ENCODE measurements around the gene PDIK1L. TPM values are rescaled to one million over a fixed set of nuclear protein-coding genes. Genes with fewer than 3 reads are reported as not detected.
A peak's percentile ranks its signal among the peaks of the same experiment; 100 is the strongest.

The PDIK1L gene
- total RNA-seq, 1 experiment from 2014 or later: 7.6 TPM

- no peak for TF ChIP-seq CTCF (conservative IDR thresholded peaks at IDR 0.05)
- no peak for TF ChIP-seq EZH2 (IDR thresholded peaks at IDR 0.05; ENCODE audit: low read depth)
- Histone ChIP-seq H3K9me3 (ENCODE audit: insufficient read depth, low read depth) (no peaks in the 10 kb centered on the region), H3K4me1 (replicated peaks; ENCODE audit: insufficient read depth) (peaks cover 62% of the 10 kb centered on the region), H4K20me1 (ENCODE audit: insufficient read depth) (no peaks in the 10 kb centered on the region), H3K4me3 (peak overlapping the region; percentile 32; the same call in 1 of the 2 replicates), H3F3A (ENCODE audit: insufficient read depth, low read depth) (peaks cover 49% of the 10 kb centered on the region), H3K27ac (peak overlapping the region; percentile 95), H3K79me2 (ENCODE audit: low read depth) (peaks cover 25% of the 10 kb centered on the region), H3K36me3 (ENCODE audit: low read depth) (peaks cover 16% of the 10 kb centered on the region), H2AFZ (no peak overlapping the region), H3K4me2 (peak overlapping the region; percentile 74), H3K9me2 (ENCODE audit: insufficient read depth) (no peaks in the 10 kb centered on the region), H3K27me3 (ENCODE audit: insufficient read depth, low read depth) (no peaks in the 10 kb centered on the region)
- intact Hi-C loops (cut with micrococcal nuclease; ENCODE audit: unreplicated experiment): loop anchor here (1.0 kb wide), 1 partner anchor 15 kb away; the partner anchor contains the start of gene PDIK1L
- BruUV-seq (replicated peaks): TSS peak; percentile 62
- CTCF ChIA-PET: interaction anchor here (0.6 to 1.6 kb wide), 5 partner anchors 13 to 251 kb away, joined by 3 to 5 read pairs (median 4); no protein-coding TSS in a partner anchor
- POLR2A ChIA-PET (ENCODE audit: unreplicated experiment): interaction anchor here (0.5 to 0.7 kb wide), 11 partner anchors 13 to 893 kb away, joined by 3 to 9 read pairs (median 4); partner anchors contain the start of gene CRYBG2
- peak; percentile 67 to 97 for DNase-seq
Measured at GRCh38 chr1:26126321-26127084, 14.9 kb downstream of the PDIK1L start.

DNA sequence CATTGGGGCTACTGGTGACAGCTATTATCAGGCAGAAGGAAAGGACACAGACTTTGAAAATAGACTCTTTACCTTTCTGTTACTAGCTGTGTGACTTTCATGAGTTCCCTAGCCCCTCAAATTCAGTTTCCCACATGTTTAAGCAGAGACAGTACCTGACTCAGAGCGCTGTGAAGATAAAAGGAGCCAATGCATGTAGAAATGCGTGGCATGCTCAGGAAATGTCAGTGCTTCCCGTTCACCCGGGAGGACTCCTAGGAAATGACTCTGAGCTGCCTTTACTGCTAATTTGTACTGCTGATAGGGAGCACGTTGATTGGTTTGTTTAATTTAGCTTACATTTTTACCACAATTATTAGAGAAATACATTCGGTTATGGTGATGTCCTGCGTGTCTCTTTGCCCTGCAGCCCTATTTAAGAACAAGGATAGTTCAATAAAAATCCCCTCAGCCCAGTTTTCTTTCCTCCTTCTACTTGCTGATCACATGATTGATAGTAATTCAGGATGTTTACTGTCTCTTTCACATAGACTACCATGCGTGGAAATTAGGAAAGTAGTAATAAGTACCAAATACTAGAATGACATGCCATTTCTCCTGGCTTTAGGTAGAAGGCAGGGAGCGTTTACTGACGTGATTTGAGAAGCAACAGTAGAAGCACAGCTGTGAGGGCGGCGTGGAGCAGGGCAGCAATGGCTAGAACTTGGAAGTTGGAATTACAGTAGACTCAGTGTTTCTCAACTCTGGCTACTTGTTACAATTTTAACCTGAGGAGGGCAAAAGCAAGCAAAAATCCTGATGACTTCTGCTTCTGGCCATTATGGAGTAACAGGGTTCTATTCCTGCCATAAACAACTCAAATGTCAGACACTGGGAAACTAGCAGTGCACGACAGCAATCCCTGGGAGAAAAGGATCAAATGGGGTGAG is 15.9 kb downstream of the PDIK1L start:
- DNase-seq: no peak
- no TSS peak for BruUV-seq (replicated peaks)
- H3K27ac ChIP-seq: peak overlapping the region; percentile 95
- H3K4me3 ChIP-seq: no peak overlapping the region
- H3K4me1 ChIP-seq (replicated peaks; ENCODE audit: insufficient read depth): peaks cover 52% of the 10 kb centered on the region
- CTCF ChIA-PET: interaction anchor here (0.6 to 1.5 kb wide), 6 partner anchors 14 to 250 kb away, joined by 3 to 7 read pairs (median 4); no protein-coding TSS in a partner anchor
- H3K27me3 ChIP-seq (ENCODE audit: insufficient read depth, low read depth): no peaks in the 10 kb centered on the region
- peaks cover 9% of the 10 kb centered on the region for H3K36me3 ChIP-seq (ENCODE audit: low read depth)
- no peaks in the 10 kb centered on the region for H4K20me1 ChIP-seq (ENCODE audit: insufficient read depth)
- H3F3A ChIP-seq (ENCODE audit: insufficient read depth, low read depth): peaks cover 39% of the 10 kb centered on the region
- POLR2A ChIA-PET (ENCODE audit: unreplicated experiment): interaction anchor here (0.6 kb wide), 2 partner anchors 14 to 264 kb away, joined by 3 to 6 read pairs; no protein-coding TSS in a partner anchor
- no peaks in the 10 kb centered on the region for H3K9me3 ChIP-seq (ENCODE audit: insufficient read depth, low read depth)
- intact Hi-C loops (cut with micrococcal nuclease; ENCODE audit: unreplicated experiment): no loop called here
- H2AFZ ChIP-seq: no peak overlapping the region
- H3K79me2 ChIP-seq (ENCODE audit: low read depth): peaks cover 21% of the 10 kb centered on the region
- peak overlapping the region; percentile 52 for H3K4me2 ChIP-seq
- TF ChIP-seq CTCF (conservative IDR thresholded peaks at IDR 0.05) (no peak), EZH2 (IDR thresholded peaks at IDR 0.05; ENCODE audit: low read depth) (no peak)
- no peaks in the 10 kb centered on the region for H3K9me2 ChIP-seq (ENCODE audit: insufficient read depth)

GRCh38 chr1:26129778-26130177 is 18.2 kb downstream of the PDIK1L start:
- Histone ChIP-seq H3K9me2 (ENCODE audit: insufficient read depth) (no peaks in the 10 kb centered on the region), H3K27me3 (ENCODE audit: insufficient read depth, low read depth) (no peaks in the 10 kb centered on the region), H3K9me3 (ENCODE audit: insufficient read depth, low read depth) (no peaks in the 10 kb centered on the region), H3K36me3 (ENCODE audit: low read depth) (peaks cover 3% of the 10 kb centered on the region; the same call in 1 of the 2 replicates), H3K27ac (no peak overlapping the region), H4K20me1 (ENCODE audit: insufficient read depth) (no peaks in the 10 kb centered on the region), H3K4me3 (no peak overlapping the region), H3K79me2 (ENCODE audit: low read depth) (peaks cover 3% of the 10 kb centered on the region), H3F3A (ENCODE audit: insufficient read depth, low read depth) (peaks cover 24% of the 10 kb centered on the region), H3K4me2 (no peak overlapping the region), H3K4me1 (replicated peaks; ENCODE audit: insufficient read depth) (peaks cover 30% of the 10 kb centered on the region), H2AFZ (no peak overlapping the region)
- no peak for DNase-seq
- POLR2A ChIA-PET (ENCODE audit: unreplicated experiment): no interaction called here
- TF ChIP-seq EZH2 (IDR thresholded peaks at IDR 0.05; ENCODE audit: low read depth) (no peak), CTCF (conservative IDR thresholded peaks at IDR 0.05) (no peak)
- BruUV-seq (replicated peaks): no TSS peak
- intact Hi-C loops (cut with micrococcal nuclease; ENCODE audit: unreplicated experiment): no loop called here
- CTCF ChIA-PET: interaction anchor here (0.7 kb wide), 1 partner anchor 13 kb away, joined by 6 read pairs; no protein-coding TSS in a partner anchor
